Duodenal mucosa (tissue), 2 donors: Measurements from ENCODE around the gene MYO15B.

Source experiments
- H3K27ac ChIP-seq: one replicate; pipeline ENCODE4 v1.7.0; 2013; ENCODE audit warnings: low read depth, low read length
- H3K27me3 ChIP-seq, 2 donors: one replicate each; pipeline ENCODE4 v1.7.0; 2013; ENCODE audit warnings: low read length in 2 of 2, control low read depth in 1 of 2; ENCODE audit not compliant: insufficient read depth in 2 of 2, control insufficient read depth in 1 of 2
- H3K36me3 ChIP-seq, 2 donors: one replicate each; pipeline ENCODE4 v1.7.0; 2013; ENCODE audit warnings: low read length in 2 of 2, control low read depth in 1 of 2; ENCODE audit not compliant: insufficient read depth in 2 of 2, control insufficient read depth in 1 of 2
- H3K4me1 ChIP-seq, 2 donors: one replicate each; pipeline ENCODE4 v1.7.0; 2013; ENCODE audit warnings: low read length in 2 of 2, control low read depth in 1 of 2; ENCODE audit not compliant: insufficient read depth in 2 of 2, control insufficient read depth in 1 of 2
- H3K4me3 ChIP-seq, 2 donors: one replicate each; pipeline ENCODE4 v1.7.0; 2013; ENCODE audit warnings: low read length in 2 of 2, low read depth in 1 of 2
- H3K9ac ChIP-seq, 2 donors: one replicate each; pipeline ENCODE4 v1.7.0; 2013; ENCODE audit warnings: low read length in 2 of 2, low read depth in 1 of 2
- H3K9me3 ChIP-seq, 2 donors: one replicate each; pipeline ENCODE4 v1.7.0; 2013; ENCODE audit warnings: low read length in 2 of 2, control low read depth in 1 of 2; ENCODE audit not compliant: control insufficient read depth in 1 of 2

The MYO15B gene

GRCh38 chr17:75622771-75623273 lies 35.2 kb downstream of the MYO15B start:
- Histone ChIP-seq H3K27ac (no peak overlapping the region), H3K9me3 (no peaks in the 10 kb centered on the region), H3K36me3 (peaks cover 20 to 91% of the 10 kb centered on the region in 2 donors)

GRCh38 chr17:75623386-75623785 lies 35.8 kb downstream of the MYO15B start:
- Histone ChIP-seq H3K27me3 (no peaks in the 10 kb centered on the region), H3K4me3 (no peak overlapping the region), H3K27ac (no peak overlapping the region), H3K36me3 (peaks cover 15 to 86% of the 10 kb centered on the region in 2 donors), H3K9ac (no peak overlapping the region), H3K9me3 (no peaks in the 10 kb centered on the region), H3K4me1 (no peaks in the 10 kb centered on the region)

More at GRCh38 chr17:75622771-75623273, 35.2 kb downstream of the MYO15B start:
- H3K4me1 ChIP-seq = peaks cover 0 to 3% of the 10 kb centered on the region in 2 donors
- no peak overlapping the region for H3K4me3 ChIP-seq
- no peak overlapping the region for H3K9ac ChIP-seq
- H3K27me3 ChIP-seq = no peaks in the 10 kb centered on the region

DNA sequence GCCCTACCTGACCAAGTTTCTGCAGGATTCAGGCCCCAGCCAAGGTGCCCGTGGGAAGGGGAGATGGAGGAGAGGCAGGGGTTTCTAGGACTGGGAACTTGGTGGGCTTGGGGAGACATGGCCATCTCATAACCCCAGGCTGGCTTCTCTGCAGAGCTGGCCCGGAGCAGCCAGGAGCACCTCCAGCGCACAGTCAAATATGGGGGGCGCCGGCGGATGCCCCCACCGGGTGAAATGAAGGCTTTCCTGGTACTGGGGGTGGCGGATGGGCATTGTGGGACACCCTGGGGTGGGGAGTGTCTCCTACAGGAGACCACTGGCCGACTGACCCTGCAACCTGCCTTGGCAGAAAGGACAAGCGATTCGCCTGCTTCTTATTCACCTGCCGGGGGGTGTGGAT lies 36.4 kb downstream of the MYO15B start:
- Histone ChIP-seq H3K27me3 (no peaks in the 10 kb centered on the region), H3K4me1 (no peaks in the 10 kb centered on the region), H3K9ac (no peak overlapping the region), H3K27ac (no peak overlapping the region), H3K36me3 (peaks cover 15 to 86% of the 10 kb centered on the region in 2 donors), H3K4me3 (no peak overlapping the region), H3K9me3 (no peaks in the 10 kb centered on the region)

- Histone ChIP-seq H3K27ac (no peak overlapping the region), H3K9ac (no peak overlapping the region), H3K36me3 (peaks cover 15 to 82% of the 10 kb centered on the region in 2 donors), H3K9me3 (no peaks in the 10 kb centered on the region), H3K4me3 (no peak overlapping the region), H3K4me1 (no peaks in the 10 kb centered on the region), H3K27me3 (no peaks in the 10 kb centered on the region)
Measured at GRCh38 chr17:75624714-75625345, 37.2 kb downstream of the MYO15B start.

DNA sequence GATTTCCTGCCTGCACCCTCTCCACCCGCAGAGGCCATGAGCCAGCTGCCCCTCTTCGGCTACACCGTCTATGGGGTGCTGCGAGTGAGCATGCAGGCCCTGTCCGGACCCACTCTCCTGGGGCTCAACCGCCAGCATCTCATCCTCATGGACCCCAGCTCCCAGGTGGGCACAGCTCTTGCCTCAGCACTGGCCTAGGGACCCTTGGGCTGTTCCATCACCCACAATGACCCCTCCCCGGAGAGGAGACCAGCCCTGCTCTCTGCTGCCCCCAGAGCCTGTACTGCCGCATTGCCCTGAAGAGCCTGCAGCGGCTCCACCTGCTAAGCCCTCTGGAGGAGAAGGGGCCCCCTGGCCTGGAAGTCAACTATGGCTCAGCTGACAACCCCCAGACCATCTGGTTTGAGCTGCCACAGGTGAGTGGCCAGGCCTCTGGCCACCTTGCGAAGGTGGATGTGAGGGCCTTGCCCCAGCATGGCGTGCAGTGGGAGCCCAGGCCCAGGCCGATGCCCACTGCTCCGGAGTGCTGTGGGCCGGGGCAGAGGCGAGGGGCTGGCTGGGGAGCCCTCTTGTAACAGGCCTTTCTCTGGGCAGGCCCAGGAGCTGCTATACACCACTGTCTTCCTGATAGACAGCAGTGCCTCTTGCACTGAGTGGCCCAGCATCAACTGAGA lies 38.4 kb downstream of the MYO15B start:
- Histone ChIP-seq H3K9me3 (no peaks in the 10 kb centered on the region), H3K36me3 (peaks cover 14 to 78% of the 10 kb centered on the region in 2 donors), H3K27me3 (no peaks in the 10 kb centered on the region), H3K9ac (no peak overlapping the region), H3K4me3 (no peak overlapping the region), H3K4me1 (no peaks in the 10 kb centered on the region), H3K27ac (no peak overlapping the region)

GRCh38 chr17:75626496-75627038 lies 39.0 kb downstream of the MYO15B start:
- Histone ChIP-seq H3K4me1 (no peaks in the 10 kb centered on the region), H3K9ac (no peak overlapping the region), H3K4me3 (no peak overlapping the region), H3K27me3 (no peaks in the 10 kb centered on the region), H3K9me3 (no peaks in the 10 kb centered on the region), H3K27ac (no peak overlapping the region), H3K36me3 (peaks cover 11 to 72% of the 10 kb centered on the region in 2 donors)

DNA sequence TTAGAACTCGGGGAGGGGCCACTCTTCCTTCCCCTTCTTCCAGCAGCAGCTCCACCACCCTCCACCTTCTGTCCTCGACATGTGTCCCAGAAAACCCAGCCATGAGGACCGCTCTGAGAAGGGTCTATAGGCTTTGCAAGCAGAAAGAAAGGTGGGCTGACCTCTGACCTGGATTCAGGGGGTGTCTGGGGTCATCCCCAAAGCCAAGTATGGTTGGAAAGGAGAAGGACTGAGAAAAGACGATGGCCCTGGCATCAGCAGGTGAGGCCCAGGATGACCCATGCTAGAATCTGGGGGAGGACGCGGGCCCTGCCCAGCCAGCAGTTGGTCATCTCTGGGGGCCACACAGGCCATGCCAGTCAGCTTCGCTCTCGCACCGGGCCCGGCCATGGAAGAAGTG lies 39.5 kb downstream of the MYO15B start:
- Histone ChIP-seq H3K4me3 (no peak overlapping the region), H3K9me3 (no peaks in the 10 kb centered on the region), H3K9ac (no peak overlapping the region), H3K4me1 (peaks cover 0 to 3% of the 10 kb centered on the region in 2 donors), H3K36me3 (peaks cover 11 to 71% of the 10 kb centered on the region in 2 donors), H3K27ac (no peak overlapping the region), H3K27me3 (no peaks in the 10 kb centered on the region)

- Histone ChIP-seq H3K9me3 (no peaks in the 10 kb centered on the region), H3K4me1 (peaks cover 9 to 13% of the 10 kb centered on the region in 2 donors), H3K27ac (no peak overlapping the region), H3K36me3 (peaks cover 11 to 63% of the 10 kb centered on the region in 2 donors), H3K27me3 (no peaks in the 10 kb centered on the region), H3K9ac (no peak overlapping the region), H3K4me3 (no peak overlapping the region)
Measured at GRCh38 chr17:75628425-75628824, 40.8 kb downstream of the MYO15B start.

DNA sequence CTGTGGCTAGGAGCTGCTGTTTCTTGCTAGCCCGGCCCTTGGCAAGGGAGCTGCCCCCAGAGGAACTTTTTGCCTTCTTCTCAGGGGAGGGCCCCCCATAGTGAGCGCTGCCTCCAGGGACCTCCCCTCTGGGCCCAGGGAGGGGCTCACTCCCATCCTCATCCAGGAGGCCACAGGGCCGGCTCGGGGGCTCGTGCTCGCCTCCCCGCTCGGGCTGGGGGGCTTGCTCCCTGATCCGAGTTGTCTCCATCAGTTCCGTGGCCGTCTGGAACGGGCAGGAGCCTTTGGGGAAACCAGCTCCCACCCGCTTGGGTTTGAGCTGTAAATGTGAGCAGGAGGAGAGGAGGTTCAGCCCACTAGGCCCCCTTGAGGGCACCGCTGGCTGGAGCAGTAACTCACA lies 41.6 kb downstream of the MYO15B start:
- H3K9ac ChIP-seq = no peak overlapping the region
- H3K9me3 ChIP-seq = no peaks in the 10 kb centered on the region
- H3K27ac ChIP-seq = no peak overlapping the region
- no peaks in the 10 kb centered on the region for H3K27me3 ChIP-seq
- no peak overlapping the region for H3K4me3 ChIP-seq
- peaks cover 17 to 21% of the 10 kb centered on the region in 2 donors for H3K4me1 ChIP-seq
- peaks cover 11 to 56% of the 10 kb centered on the region in 2 donors for H3K36me3 ChIP-seq
